DMS53 (cell line): ENCODE measurements around the gene LMOD2.
A peak's percentile ranks its signal among the peaks of the same experiment; 100 is the strongest.

Experiments used
- DNase-seq: peaks from one replicate; lab custom pipeline; 2025; lab: John Stamatoyannopoulos, UW

LMOD2 gene

DNA sequence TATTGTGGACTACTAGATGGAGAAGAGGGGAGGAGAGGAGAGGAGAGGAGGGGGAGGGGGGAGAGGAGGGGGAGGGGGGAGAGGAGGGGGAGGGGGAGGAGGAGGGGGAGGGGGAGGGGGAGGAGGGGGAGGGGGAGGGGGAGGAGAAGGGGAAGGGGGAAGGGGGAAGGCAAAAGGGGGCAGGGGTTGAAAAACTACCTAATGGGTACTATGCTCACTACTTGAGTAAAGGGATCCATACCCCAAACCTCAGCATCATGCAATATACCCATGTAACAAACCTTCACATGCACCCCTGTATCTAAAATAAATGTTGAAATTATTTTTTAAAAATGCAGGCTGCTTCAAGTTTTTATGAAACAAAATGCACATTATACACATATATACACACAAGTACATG is 15.1 kb upstream of the LMOD2 start:
- DNase-seq, result no peak

DNA sequence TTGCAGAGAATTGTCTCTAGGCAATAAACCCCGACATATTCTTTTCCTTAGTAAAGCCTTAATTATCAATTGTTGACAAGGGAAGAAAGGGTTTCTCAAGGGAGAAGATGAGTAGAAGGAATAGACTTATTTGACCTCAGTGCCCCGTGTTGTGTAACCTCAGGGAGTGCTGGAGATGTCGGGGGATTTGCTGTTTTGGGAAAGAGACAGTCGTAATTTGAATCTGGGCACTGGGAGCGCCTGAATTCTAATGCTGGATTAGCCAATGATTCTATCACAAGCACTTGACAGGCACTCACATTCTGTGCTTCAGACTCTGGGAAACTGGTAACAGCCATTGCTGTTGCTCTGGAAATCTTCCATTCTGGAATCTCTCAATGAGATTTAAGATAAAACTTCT is 13.8 kb upstream of the LMOD2 start:
- no peak for DNase-seq

DNA sequence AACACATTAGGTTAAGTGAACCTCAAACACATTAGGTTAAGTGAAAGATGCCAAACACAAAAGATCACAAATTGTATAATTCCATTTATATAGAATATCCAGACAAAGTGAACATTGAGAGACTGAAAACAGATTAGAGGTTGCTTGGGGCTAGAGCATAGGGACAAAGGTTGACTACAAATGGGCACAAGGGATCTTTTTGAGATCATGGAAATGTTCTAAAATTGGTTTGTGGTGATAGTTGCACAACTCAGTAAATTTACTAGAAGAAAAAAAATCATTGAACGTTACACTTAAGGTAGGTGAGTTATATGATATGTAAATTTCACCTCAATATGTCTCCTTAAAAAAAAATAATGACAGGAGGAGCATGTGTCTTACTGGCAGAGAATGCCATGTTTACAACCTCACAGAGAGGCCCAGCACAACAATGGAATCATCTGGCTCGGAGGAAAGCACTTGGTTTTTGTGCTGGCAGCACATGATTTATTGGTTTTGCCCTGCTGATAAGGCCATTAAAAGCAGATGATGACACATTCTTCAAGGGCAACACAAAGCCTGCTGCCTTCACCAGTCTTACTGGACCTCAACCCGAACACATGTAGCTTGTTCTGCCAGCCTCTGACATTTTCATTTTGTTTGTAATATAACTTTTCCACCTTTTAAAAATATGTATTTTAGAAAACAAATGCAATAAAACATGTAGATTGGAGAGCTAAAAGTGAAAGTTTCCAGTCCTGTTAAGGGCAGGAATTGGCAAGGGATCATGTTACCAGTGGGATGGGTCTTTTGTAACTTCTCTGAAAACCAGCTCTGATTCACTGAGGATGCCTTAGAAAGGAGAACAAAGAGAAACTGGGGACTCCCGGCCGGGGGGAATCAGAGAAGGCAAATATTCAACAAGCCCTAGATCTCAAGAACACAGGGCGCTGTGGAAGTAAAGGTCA is 11.9 kb upstream of the LMOD2 start:
- peak; percentile 87 for DNase-seq

DNA sequence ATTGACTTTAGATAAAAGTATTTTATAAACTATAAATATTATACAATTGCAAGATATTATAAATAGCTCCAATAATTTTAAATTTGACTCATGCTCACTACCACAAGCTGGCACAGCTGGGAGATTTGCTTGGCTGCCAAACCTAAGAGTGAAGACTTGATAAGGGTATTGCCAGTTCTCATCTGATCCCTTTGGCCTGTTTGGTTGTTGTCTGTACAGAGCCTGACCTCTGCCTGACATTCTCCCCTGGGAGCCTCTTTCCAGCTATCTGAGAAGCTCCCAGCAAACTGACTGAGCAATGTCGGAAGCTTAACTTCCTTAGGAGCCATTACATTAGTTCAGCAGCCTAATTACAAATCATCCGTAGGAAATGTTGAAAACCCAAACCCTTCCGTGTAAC is 10.2 kb upstream of the LMOD2 start:
- DNase-seq, result no peak

DNA sequence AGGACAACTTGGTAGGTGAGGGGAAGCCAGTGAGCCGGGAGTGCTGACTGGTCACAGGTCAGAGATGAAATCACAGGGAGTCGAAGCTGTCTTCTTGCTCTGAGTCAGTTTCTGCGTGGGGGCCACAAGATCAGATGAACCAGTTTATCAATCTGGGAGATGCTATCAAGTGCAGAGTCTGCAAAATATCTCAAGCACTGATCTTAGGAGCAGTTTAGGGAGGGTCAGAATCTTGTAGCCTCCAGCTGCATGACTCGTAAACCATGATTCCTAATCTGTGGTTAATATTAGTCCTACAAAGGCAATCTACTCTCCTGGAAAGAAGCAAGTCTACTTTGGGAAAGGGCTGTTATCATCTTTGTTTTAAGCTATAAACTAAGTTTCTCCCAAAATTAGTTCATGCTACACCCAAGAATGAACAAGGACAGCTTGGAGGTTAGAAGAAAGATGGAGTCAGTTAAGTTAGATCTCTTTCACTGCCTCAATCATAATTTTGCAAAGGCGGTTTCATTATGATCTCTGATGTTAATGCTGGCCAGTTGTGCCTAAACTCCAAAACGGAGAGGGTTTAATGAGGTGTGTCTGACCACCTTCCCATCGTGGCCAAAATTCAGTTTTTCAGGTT is 8.4 kb upstream of the LMOD2 start:
- no peak for DNase-seq

DNA sequence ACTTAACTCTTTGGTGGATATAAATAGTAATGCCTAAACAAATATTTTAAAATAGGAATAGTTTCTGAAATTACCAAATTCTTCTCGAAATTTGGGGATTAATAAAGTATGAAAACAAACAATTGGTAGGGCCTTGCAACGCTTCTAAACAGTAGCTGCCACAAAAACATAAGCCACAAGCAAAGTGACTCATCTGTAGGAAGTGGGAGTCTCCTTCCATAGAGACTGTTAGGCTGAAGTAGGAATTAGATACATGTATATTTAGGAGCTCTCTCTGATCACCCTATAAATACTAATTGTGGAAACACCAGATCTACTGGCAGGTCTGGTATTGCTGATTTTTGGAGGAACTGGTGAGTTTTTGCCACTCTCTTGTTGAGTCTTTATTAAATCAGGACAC is 5.7 kb upstream of the LMOD2 start:
- no peak for DNase-seq

DNA sequence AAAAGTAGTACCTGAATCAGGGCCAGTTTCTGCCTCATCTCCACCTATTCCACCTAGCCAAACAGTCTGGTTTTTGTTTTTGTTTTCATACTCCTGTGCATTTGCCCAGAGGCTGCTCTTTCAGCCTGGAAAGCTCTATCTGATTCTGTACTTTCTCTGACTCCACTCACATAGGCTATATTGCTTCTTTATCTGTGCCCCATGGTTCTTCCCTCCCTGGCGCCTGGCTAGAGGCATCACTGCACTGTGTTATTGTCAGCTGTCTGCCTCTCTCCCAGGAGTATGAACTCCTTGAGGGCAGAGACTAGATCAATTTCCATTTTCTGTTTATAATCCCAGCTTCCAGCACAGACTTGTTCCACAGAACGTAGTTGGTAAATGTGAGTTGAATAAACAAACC is 5.1 kb upstream of the LMOD2 start:
- DNase-seq, result no peak

DNA sequence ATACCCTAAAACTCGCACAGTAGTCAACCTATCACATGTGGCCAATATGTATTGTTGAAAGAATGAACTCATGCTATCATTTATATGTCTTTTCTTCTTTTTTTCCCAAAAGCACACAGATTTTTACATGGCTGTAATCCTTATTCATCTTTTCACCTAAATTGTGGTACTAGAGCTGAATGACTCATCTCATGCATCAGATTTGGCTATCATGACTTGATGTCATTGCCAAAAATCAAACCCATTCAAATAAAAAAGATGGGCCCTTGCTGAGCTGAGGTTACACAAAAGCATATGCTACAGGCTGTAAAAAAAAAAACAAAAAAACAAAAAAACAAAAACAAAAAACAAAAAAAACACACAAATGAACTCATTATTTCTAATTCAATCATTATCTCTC is 3.3 kb upstream of the LMOD2 start:
- DNase-seq, result no peak

DNA sequence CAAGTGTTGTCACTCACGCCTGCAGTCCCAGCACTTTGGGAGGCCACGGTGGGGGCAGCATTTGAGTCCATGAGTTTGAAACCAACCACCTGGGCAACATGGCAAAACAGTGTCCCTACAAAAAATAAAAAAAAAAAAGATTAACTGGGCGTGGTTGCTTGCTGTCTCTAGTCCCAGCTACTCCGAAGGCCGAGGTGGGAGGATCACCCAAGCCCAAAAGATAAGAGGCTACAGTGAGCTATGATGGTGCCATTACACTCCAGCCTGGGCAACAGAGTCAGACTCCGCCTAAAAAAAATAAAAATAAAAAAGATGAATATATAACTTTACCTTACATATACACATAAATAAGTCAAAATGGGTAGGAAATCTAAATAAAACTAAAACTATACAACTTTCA is 2.5 kb upstream of the LMOD2 start:
- no peak for DNase-seq

DNA sequence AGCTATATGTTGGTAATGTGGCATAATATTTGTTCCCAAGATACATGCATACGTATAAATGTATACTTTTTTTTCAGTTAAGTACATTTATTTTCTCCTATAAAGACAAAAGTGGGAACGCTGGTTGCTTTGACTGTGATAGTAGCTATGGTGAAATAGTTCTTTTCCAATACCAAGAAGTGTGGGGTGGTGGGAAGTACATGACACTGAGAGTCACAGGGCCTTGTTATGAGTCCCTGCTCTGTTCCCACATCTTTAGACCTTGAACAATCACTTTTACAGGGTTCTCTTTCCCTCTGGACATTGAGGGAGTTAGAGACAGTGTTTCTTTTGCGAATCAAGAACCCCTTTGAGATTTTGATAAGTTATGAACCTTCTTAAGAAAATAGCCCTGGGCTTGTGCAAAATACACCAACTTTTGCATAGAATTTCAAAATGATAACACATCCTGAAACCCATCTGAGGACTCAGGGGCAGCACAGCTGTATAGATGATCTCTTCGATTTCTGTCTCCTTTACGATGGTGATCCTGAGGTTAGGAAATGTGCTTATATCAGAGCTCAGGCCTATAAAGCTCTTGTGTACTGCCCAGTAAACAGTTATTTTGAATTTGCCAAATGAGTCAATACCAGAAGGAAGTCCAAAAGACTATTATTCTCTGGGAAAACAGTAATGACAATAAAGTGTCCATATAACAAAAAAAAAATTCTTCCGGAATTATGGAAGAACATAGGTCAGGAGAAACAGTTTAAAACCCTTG is 1.1 kb downstream of the LMOD2 start:
- DNase-seq, result no peak

DNA sequence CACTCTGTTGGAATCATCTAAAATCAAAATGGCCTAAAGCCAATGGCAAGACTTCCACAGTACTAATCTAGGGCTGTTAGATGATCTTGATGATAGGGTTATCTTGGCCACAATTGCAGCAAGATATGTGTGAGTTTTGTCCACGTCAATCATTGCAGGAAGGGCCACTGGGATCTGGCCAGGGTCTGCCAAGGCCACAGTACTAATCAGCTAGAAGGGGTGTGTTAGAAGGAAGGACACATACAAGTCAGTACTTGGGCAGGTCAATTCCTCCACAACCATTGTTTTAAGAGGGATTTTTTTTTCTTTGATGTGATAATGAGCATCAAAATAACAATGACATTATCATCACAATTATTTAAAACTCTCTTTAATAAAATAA is 1.6 kb downstream of the LMOD2 start:
- DNase-seq, result no peak

DNA sequence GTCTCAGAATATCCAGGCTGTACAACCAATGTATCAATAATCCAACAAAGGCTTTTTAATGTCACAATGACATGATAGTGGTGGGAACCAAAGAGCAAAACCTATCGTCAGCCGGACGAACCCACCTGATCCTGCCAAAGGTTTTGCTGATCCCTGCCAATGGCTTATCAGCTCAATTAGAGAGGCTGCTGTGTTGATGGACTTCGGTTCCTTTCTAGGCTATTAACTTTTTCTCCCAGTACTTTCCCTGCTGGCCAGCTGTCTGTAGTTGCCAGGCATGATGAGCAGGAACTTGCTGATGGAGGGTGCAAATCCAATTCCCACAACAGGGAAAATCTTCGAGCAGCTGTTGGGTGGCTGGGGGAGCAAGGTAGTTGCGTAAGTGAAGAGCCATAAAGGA is 2.4 kb downstream of the LMOD2 start:
- no peak for DNase-seq

DNA sequence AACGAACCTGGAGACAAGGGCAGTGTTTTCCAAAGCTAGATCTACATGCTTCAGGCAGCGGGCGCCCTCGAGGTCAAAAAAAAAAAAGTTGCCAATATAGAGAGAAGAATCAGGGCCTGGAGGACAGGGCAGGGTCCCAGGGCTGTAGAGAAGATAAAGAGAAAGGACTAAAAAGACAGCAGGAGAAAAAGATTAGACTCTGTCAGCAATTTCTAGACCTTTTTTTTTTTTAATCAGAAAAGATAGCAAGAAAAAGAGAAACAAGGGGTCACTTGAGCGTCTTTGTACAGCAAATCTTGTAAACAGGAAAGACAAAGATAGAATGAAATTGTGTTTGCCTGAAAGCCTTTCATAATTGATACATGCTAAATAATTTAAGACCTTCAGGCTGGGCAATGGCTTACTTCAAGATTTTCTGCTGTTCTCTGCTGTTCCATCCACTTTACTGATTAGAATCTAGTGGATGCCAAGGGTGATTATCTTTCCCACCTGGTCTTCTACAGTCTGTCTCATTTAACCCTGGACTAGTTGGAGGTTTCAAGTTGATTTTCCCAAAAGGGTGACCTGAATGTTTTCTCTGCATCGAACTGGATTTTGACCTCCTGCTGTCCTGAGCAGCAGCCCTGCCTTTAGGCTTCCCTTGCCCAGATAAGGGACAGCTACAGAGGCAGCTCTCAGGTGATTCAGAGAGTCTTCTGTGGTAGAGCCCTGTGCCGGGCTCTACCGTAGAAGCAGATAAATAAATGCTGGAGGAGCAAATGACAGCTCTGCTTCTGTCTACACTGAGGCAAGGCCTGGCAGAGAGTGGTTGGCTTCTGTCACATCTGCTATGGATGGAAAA is 5.1 kb downstream of the LMOD2 start:
- no peak for DNase-seq

DNA sequence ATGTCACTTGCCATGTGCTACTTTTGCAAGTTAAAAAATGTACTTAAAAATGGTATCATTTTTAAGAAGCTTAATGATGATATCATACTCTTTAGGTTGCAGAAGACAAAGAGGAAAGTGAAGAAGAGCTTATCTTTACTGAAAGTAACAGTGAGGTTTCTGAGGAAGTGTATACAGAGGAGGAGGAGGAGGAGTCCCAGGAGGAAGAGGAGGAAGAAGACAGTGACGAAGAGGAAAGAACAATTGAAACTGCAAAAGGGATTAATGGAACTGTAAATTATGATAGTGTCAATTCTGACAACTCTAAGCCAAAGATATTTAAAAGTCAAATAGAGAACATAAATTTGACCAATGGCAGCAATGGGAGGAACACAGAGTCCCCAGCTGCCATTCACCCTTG is 6.1 kb downstream of the LMOD2 start:
- no peak for DNase-seq

DNA sequence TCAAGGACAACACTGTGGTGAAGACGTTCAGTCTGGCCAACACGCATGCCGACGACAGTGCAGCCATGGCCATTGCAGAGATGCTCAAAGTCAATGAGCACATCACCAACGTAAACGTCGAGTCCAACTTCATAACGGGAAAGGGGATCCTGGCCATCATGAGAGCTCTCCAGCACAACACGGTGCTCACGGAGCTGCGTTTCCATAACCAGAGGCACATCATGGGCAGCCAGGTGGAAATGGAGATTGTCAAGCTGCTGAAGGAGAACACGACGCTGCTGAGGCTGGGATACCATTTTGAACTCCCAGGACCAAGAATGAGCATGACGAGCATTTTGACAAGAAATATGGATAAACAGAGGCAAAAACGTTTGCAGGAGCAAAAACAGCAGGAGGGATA is 6.6 kb downstream of the LMOD2 start:
- no peak for DNase-seq

DNA sequence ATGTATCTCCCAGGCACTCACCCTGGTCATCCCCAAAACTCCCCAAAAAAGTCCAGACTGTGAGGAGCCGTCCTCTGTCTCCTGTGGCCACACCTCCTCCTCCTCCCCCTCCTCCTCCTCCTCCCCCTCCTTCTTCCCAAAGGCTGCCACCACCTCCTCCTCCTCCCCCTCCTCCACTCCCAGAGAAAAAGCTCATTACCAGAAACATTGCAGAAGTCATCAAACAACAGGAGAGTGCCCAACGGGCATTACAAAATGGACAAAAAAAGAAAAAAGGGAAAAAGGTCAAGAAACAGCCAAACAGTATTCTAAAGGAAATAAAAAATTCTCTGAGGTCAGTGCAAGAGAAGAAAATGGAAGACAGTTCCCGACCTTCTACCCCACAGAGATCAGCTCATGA is 7.1 kb downstream of the LMOD2 start:
- DNase-seq, result no peak

DNA sequence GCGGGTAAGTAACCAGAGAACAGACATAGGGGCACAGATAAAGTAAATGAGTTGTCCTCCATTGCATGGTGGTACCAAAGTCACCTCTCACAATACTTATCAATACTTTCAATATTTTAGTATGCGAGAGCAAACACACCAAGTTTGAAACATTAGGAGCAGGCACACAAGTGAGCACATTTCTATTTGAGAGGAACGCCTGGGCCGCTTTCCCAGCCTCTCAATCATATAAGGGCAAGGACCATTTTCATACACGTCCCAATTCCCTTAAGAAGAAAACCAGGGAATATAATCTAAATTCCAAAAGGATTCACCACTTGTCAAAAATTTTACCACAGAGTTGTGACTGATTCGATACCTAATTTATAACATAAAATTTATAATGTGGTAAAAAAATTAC is 7.5 kb downstream of the LMOD2 start:
- no peak for DNase-seq

DNA sequence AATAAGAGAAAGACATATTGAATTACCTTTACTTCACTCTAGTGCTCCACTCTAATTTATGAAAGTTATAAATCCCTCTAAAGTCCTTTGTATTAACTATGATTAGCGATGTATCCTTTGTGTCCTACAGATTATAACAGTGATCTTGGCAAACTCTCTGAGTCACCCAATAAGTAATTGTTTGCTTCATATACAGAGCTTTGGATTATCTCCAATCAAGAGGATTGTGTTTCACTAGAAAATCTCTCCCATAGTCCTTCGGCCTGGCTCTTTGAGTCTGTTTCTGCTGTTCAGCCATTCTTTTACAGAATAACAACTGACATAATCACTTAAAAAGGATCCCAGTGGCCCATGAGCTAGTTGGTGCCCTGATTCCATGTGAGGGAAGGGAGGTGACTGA is 9.5 kb downstream of the LMOD2 start:
- no peak for DNase-seq

DNA sequence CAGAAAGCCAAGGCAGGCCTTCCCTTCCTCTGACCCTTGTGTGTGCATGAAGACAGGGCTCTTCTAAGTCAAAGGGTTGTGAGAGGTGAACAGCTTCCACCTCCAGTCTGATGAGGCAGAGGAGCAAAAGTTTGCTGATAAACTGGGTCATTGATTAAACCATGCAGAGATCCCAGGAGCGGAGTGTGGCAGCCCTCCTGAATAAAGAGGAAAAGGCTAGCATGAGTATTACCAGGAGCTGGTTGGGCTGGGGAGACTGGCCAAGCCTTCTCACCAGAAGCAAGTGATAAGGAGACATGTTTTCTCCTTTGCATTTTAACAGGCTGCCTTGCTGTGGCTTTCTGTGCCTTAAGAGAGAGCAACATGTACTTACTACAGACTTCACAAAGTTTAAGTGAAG is 10.2 kb downstream of the LMOD2 start:
- DNase-seq, result no peak

DNA sequence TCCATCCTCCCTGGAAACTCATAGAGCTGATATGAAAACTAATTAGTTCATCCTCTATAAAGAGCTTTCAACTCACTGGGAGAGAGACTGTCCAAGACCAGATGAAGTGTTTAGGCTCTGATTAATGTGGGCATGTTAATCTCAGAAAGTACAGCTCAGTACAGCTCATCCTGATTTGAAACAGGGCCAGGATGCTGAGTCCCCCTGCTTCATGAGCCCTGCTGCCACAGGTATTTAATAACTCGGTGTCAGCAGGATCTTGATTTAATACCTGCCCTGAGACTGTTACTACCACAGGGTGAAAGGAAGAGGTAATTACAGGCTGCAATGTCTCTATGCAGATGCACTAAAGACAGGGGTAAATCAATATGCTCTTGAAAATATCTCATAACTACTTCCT is 10.8 kb downstream of the LMOD2 start:
- no peak for DNase-seq

DNA sequence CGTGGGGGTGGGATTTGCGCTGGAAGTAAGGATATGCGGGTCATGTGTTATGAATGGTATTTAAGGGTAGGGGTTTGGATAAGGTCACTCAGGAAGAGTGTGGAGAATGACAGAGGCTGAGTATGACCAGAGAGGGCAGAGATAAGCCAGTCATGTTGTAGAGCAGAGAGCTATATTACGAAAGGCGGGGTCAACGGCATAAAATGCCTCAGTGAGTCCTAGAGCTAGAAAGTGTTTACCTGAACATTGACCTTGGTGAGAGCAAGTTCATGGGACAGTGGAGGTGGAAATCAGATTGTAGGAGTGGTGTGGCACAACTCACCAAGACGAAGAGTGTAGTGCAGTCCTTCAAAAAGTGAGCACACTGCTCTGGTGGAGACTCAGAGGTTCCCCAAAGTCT is 13.8 kb downstream of the LMOD2 start:
- no peak for DNase-seq

DNA sequence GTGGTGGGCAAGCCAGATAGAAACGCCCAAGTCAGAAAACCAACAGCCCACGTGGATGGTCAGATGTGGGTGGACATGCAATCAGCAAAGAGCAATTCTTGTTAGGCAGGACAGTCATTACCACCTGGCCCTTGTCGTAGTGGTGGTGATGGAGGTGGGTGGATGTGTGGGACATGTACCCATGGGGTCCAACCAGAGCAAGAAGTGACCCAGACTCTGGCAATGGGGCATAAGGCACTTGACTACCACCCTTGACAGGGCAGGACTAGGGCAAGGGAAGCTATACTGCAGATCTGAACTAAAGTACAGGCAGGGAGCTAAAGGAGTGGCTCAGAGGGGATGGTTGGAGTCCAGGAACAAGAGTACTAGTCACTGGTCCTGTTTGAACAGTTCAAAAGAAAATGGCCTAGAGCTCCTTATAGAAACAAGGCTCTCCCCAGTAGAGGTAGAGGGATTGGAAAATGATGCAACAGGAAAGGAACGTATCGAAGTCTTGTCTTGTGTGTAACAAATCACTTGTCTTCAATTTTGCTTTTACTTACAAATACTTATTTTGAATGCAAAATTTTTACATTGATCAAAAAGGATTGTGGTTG is 17.6 kb downstream of the LMOD2 start:
- no peak for DNase-seq
